ENCODE data around the gene DNAJB14. TPM values are rescaled to one million over a fixed set of nuclear protein-coding genes. Genes with fewer than 3 reads are reported as not detected.

DNAJB14 gene
- total and polyA plus RNA-seq, 2 experiments from 2014 or later, result 30.4 to 44.7 TPM

GRCh38 chr4:99853190-99853589 is 93.2 kb downstream of the DNAJB14 start:
- Histone ChIP-seq H3K36me3 (ENCODE audit: low read depth) (no peaks in the 10 kb centered on the region), H3K9ac (no peak overlapping the region), H2AFZ (no peak overlapping the region), H3F3A (ENCODE audit: insufficient read depth) (no peaks in the 10 kb centered on the region), H4K20me1 (ENCODE audit: insufficient read depth) (no peaks in the 10 kb centered on the region), H3K4me1 (ENCODE audit: insufficient read depth) (no peaks in the 10 kb centered on the region), H3K27me3 (replicated peaks; ENCODE audit: insufficient read depth) (no peaks in the 10 kb centered on the region), H3K27ac (no peak overlapping the region), H3K4me3 (no peak overlapping the region), H3K9me3 (ENCODE audit: low read depth) (no peaks in the 10 kb centered on the region), H3K79me2 (ENCODE audit: insufficient read depth) (no peaks in the 10 kb centered on the region), H3K4me2 (ENCODE audit: unreplicated experiment) (no peak overlapping the region), H3K9me2 (ENCODE audit: insufficient read depth) (no peaks in the 10 kb centered on the region)
- DNase-seq, result no peak
- TF ChIP-seq EZH2phosphoT487 (IDR thresholded peaks at IDR 0.05; ENCODE audit: insufficient read depth, low read depth), result no peak
- TF ChIP-seq EZH2 (IDR thresholded peaks at IDR 0.05; ENCODE audit: insufficient read depth, poor library complexity, severe bottlenecking), result no peak
- 46 to 57% methylated on average over 3 of the region's 3 CpGs for WGBS, 2 experiments (ENCODE audit: low coverage in 1 of 2, low lambda C conversion rate in 2 of 2, missing lambda C conversion rate in 2 of 2)
- in situ Hi-C loops (cut with MboI), result no loop called here

GRCh38 chr4:99852199-99852749 is 94.1 kb downstream of the DNAJB14 start:
- in situ Hi-C loops (cut with MboI), result no loop called here
- TF ChIP-seq EZH2 (IDR thresholded peaks at IDR 0.05; ENCODE audit: insufficient read depth, poor library complexity, severe bottlenecking), result no peak
- H3K27ac ChIP-seq, result no peak overlapping the region

GRCh38 chr4:99848591-99849001 is 97.8 kb downstream of the DNAJB14 start:
- no peaks in the 10 kb centered on the region for H3K9me3 ChIP-seq (ENCODE audit: low read depth)
- H4K20me1 ChIP-seq (ENCODE audit: insufficient read depth), result no peaks in the 10 kb centered on the region
- H3K27me3 ChIP-seq (replicated peaks; ENCODE audit: insufficient read depth), result no peaks in the 10 kb centered on the region
- H3K27ac ChIP-seq, result no peak overlapping the region
- H2AFZ ChIP-seq, result no peak overlapping the region
- no peak overlapping the region for H3K4me2 ChIP-seq (ENCODE audit: unreplicated experiment)
- H3F3A ChIP-seq (ENCODE audit: insufficient read depth), result no peaks in the 10 kb centered on the region
- no peaks in the 10 kb centered on the region for H3K36me3 ChIP-seq (ENCODE audit: low read depth)
- H3K4me3 ChIP-seq, result no peak overlapping the region
- DNase-seq, result no peak
- no peaks in the 10 kb centered on the region for H3K4me1 ChIP-seq (ENCODE audit: insufficient read depth)
- 71 to 73% methylated on average over 4 of the region's 4 CpGs for WGBS, 2 experiments (ENCODE audit: low coverage in 1 of 2, low lambda C conversion rate in 2 of 2, missing lambda C conversion rate in 2 of 2)
- in situ Hi-C loops (cut with MboI), result no loop called here
- no peaks in the 10 kb centered on the region for H3K9me2 ChIP-seq (ENCODE audit: insufficient read depth)
- TF ChIP-seq EZH2phosphoT487 (IDR thresholded peaks at IDR 0.05; ENCODE audit: insufficient read depth, low read depth), result no peak
- TF ChIP-seq EZH2 (IDR thresholded peaks at IDR 0.05; ENCODE audit: insufficient read depth, poor library complexity, severe bottlenecking), result no peak
- H3K79me2 ChIP-seq (ENCODE audit: insufficient read depth), result no peaks in the 10 kb centered on the region
- no peak overlapping the region for H3K9ac ChIP-seq

More at GRCh38 chr4:99852199-99852749, 94.1 kb downstream of the DNAJB14 start:
- no peaks in the 10 kb centered on the region for H3K4me1 ChIP-seq (ENCODE audit: insufficient read depth)
- H3F3A ChIP-seq (ENCODE audit: insufficient read depth), result no peaks in the 10 kb centered on the region
- no peaks in the 10 kb centered on the region for H3K79me2 ChIP-seq (ENCODE audit: insufficient read depth)
- H3K9me3 ChIP-seq (ENCODE audit: low read depth), result no peaks in the 10 kb centered on the region
- no peaks in the 10 kb centered on the region for H3K36me3 ChIP-seq (ENCODE audit: low read depth)
- H4K20me1 ChIP-seq (ENCODE audit: insufficient read depth), result no peaks in the 10 kb centered on the region
- no peaks in the 10 kb centered on the region for H3K9me2 ChIP-seq (ENCODE audit: insufficient read depth)
- WGBS, 2 experiments (ENCODE audit: low coverage in 1 of 2, low lambda C conversion rate in 2 of 2, missing lambda C conversion rate in 2 of 2), result 19 to 33% methylated on average over 3 of the region's 3 CpGs
- H3K27me3 ChIP-seq (replicated peaks; ENCODE audit: insufficient read depth), result no peaks in the 10 kb centered on the region
- no peak overlapping the region for H3K9ac ChIP-seq
- DNase-seq, result no peak
- H3K4me2 ChIP-seq (ENCODE audit: unreplicated experiment), result no peak overlapping the region
- H3K4me3 ChIP-seq, result no peak overlapping the region
- H2AFZ ChIP-seq, result no peak overlapping the region

- Histone ChIP-seq H4K20me1 (ENCODE audit: insufficient read depth) (no peaks in the 10 kb centered on the region), H3K27ac (no peak overlapping the region), H3K4me1 (ENCODE audit: insufficient read depth) (no peaks in the 10 kb centered on the region), H3K27me3 (replicated peaks; ENCODE audit: insufficient read depth) (no peaks in the 10 kb centered on the region), H3K4me2 (ENCODE audit: unreplicated experiment) (no peak overlapping the region), H3K4me3 (no peak overlapping the region), H3K36me3 (ENCODE audit: low read depth) (no peaks in the 10 kb centered on the region), H2AFZ (no peak overlapping the region), H3F3A (ENCODE audit: insufficient read depth) (no peaks in the 10 kb centered on the region), H3K9ac (no peak overlapping the region), H3K9me3 (ENCODE audit: low read depth) (no peaks in the 10 kb centered on the region), H3K79me2 (ENCODE audit: insufficient read depth) (no peaks in the 10 kb centered on the region), H3K9me2 (ENCODE audit: insufficient read depth) (no peaks in the 10 kb centered on the region)
- WGBS, 2 experiments (ENCODE audit: low coverage in 1 of 2, low lambda C conversion rate in 2 of 2, missing lambda C conversion rate in 2 of 2), result 67 to 71% methylated on average over 10 of the region's 10 CpGs
- TF ChIP-seq EZH2phosphoT487 (IDR thresholded peaks at IDR 0.05; ENCODE audit: insufficient read depth, low read depth), result no peak
- no peak for TF ChIP-seq EZH2 (IDR thresholded peaks at IDR 0.05; ENCODE audit: insufficient read depth, poor library complexity, severe bottlenecking)
- no peak for DNase-seq
- in situ Hi-C loops (cut with MboI), result no loop called here
Measured at GRCh38 chr4:99847362-99847976, 98.9 kb downstream of the DNAJB14 start.

Measured in GM23248 (cell line).